22Rv1 (cell line): Measurements from ENCODE around the gene ATRX.
"Not testable (repeated sequence)": the region's sequence is repeated elsewhere in the genome, so short reads cannot be mapped to it uniquely, and the experiment has no call there.

Source experiments
- H3K27ac ChIP-seq: fragments of 450-650 bp; 2 replicates; pipeline ENCODE4 v1.5.1; 2017
- CTCF ChIP-seq: fragments of 450-650 bp; IDR thresholded peaks from 2 replicates; pipeline ENCODE4 v1.5.1; 2017; ENCODE audit warnings: mild to moderate bottlenecking
- ZFX ChIP-seq: fragments of 450-650 bp; IDR thresholded peaks from 2 replicates; pipeline ENCODE4 v1.6.1; 2017; ENCODE audit warnings: antibody characterized with exemption, borderline replicate concordance

Gene ATRX

GRCh38 chrX:77749695-77750094 is 36.3 kb downstream of the ATRX start:
- H3K27ac ChIP-seq = no peak overlapping the region
- TF ChIP-seq ZFX (no peak), CTCF (no peak)

GRCh38 chrX:77743720-77744119 is 42.3 kb downstream of the ATRX start:
- TF ChIP-seq ZFX (no peak), CTCF (no peak)
- no peak overlapping the region for H3K27ac ChIP-seq

GRCh38 chrX:77742788-77743476 is 43.1 kb downstream of the ATRX start:
- H3K27ac ChIP-seq = no peak overlapping the region
- TF ChIP-seq CTCF (no peak), ZFX (no peak)

GRCh38 chrX:77740376-77740905 is 45.6 kb downstream of the ATRX start:
- no peak for TF ChIP-seq CTCF
- TF ChIP-seq ZFX = no peak
- no peak overlapping the region for H3K27ac ChIP-seq

GRCh38 chrX:77733342-77733741 is 52.7 kb downstream of the ATRX start:
- TF ChIP-seq CTCF (no peak), ZFX (no peak)
- H3K27ac ChIP-seq = no peak overlapping the region

GRCh38 chrX:77731821-77732419 is 54.1 kb downstream of the ATRX start:
- no peak overlapping the region for H3K27ac ChIP-seq
- TF ChIP-seq ZFX (no peak), CTCF (no peak)

GRCh38 chrX:77726095-77726494 is 59.9 kb downstream of the ATRX start:
- H3K27ac ChIP-seq = not testable (repeated sequence)
